ENCODE measurements around the gene INSYN2B. TPM values are rescaled to one million over a fixed set of nuclear protein-coding genes. Genes with fewer than 3 reads are reported as not detected.

The INSYN2B gene
- total and polyA plus RNA-seq, 2 experiments from 2014 or later, result not detected

GRCh38 chr5:169913479-169913878, 66.8 kb downstream of the INSYN2B start (continued):
- TF ChIP-seq ZNF462 (CRISPR knock-in tag; IDR thresholded peaks at IDR 0.05), result no peak
- TF ChIP-seq NANOG (IDR thresholded peaks at IDR 0.05; ENCODE audit: borderline replicate concordance), result no peak
- TF ChIP-seq EZH2phosphoT487 (IDR thresholded peaks at IDR 0.05; ENCODE audit: unreplicated experiment), result no peak
- no peak for TF ChIP-seq STAT1 (IDR thresholded peaks at IDR 0.05; ENCODE audit: unreplicated experiment)
- TF ChIP-seq CTCF (conservative IDR thresholded peaks at IDR 0.05; ENCODE audit: low read depth in 2 of 2), result no peak
- TF ChIP-seq ZNF331 (CRISPR knock-in tag; IDR thresholded peaks at IDR 0.05; ENCODE audit: low read depth), result no peak

- no peaks in the 10 kb centered on the region for H3F3A ChIP-seq (replicated peaks; ENCODE audit: low read depth)
- Mint-ChIP-seq H3K27me3 (ENCODE audit: insufficient read depth, low read depth, poor library complexity) (peaks cover 6% of the 10 kb centered on the region), H3K4me3 (no peak overlapping the region), H3K36me3 (ENCODE audit: low read depth) (no peaks in the 10 kb centered on the region), H3K4me1 (peaks cover 9% of the 10 kb centered on the region; the same call in 2 of the 3 replicates), H3K9me3 (no peaks in the 10 kb centered on the region), H3K27ac (no peak overlapping the region)
- no peaks in the 10 kb centered on the region for H3K27me3 ChIP-seq (ENCODE audit: insufficient read depth)
- no peaks in the 10 kb centered on the region for H3K36me3 ChIP-seq (ENCODE audit: insufficient read depth)
- no peaks in the 10 kb centered on the region for H3K9me2 ChIP-seq (ENCODE audit: insufficient read depth)
- no peak for DNase-seq (ENCODE audit: low spot score)
- TF ChIP-seq STAT1 (IDR thresholded peaks at IDR 0.05; ENCODE audit: unreplicated experiment), result no peak
- peak; percentile 31 to 59 for TF ChIP-seq CTCF (conservative IDR thresholded peaks at IDR 0.05; ENCODE audit: low read depth in 2 of 2)
- no peaks in the 10 kb centered on the region for H4K20me1 ChIP-seq (replicated peaks; ENCODE audit: insufficient read depth)
- H3K27ac ChIP-seq (ENCODE audit: low read depth), result no peak overlapping the region
- H2AFZ ChIP-seq, result no peak overlapping the region
- H3K4me2 ChIP-seq, result no peak overlapping the region
- no peak overlapping the region for H3K4me3 ChIP-seq
- ATAC-seq, result no peak
- no peaks in the 10 kb centered on the region for H3K4me1 ChIP-seq (ENCODE audit: insufficient read depth)
- H3K79me2 ChIP-seq (replicated peaks; ENCODE audit: insufficient read depth), result no peaks in the 10 kb centered on the region
Measured at GRCh38 chr5:169911448-169912212, 68.7 kb downstream of the INSYN2B start.
